Astrocyte of the spinal cord (primary cell): ENCODE measurements around the gene RNF150.

Experiments
- DNase-seq: peaks from one replicate; pipeline ENCODE4 v3.0.0; 2011; ENCODE audit warnings: low read depth, low spot score
- H3K4me3 ChIP-seq: 2 replicates; pipeline ENCODE4 v1.5.1; 2011; ENCODE audit warnings: low read depth, mild to moderate bottlenecking, low read length, moderate library complexity
- in situ Hi-C: cut with HindIII; loops from 2 replicates; pipeline ENCODE4 v1.10.0; 2017; ENCODE audit warnings: low sequenced_read_pairs
- TF ChIP-seq, protein P1 (sequence below): IDR thresholded peaks from 2 replicates; pipeline ENCODE4 v1.5.1; 2012; ENCODE audit warnings: low read depth, mild to moderate bottlenecking, low read length, inconsistent platforms

RNF150 gene

DNA sequence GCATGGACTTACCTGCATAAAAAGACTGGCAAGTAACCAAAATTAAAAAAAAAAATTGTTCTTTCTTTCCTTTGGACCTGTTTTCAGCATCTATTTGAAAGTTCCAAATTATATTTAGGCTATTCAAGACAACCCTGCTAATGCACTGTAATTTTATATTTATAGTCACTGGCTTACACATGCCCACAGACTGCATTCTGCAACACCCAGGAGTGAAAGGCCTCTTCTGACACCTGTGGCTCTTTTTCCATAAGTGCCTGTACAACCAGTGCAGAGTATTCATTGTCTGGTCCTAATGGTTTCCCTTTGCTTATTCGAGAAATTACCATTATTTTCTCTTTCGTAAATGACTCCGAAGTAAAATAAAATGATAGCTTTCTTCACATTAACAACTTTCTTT is 143.3 kb downstream of the RNF150 start:
- no peak overlapping the region for H3K4me3 ChIP-seq
- TF ChIP-seq, protein P1, sequence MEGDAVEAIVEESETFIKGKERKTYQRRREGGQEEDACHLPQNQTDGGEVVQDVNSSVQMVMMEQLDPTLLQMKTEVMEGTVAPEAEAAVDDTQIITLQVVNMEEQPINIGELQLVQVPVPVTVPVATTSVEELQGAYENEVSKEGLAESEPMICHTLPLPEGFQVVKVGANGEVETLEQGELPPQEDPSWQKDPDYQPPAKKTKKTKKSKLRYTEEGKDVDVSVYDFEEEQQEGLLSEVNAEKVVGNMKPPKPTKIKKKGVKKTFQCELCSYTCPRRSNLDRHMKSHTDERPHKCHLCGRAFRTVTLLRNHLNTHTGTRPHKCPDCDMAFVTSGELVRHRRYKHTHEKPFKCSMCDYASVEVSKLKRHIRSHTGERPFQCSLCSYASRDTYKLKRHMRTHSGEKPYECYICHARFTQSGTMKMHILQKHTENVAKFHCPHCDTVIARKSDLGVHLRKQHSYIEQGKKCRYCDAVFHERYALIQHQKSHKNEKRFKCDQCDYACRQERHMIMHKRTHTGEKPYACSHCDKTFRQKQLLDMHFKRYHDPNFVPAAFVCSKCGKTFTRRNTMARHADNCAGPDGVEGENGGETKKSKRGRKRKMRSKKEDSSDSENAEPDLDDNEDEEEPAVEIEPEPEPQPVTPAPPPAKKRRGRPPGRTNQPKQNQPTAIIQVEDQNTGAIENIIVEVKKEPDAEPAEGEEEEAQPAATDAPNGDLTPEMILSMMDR: no peak
- DNase-seq: no peak
- in situ Hi-C loops: no loop called here

DNA sequence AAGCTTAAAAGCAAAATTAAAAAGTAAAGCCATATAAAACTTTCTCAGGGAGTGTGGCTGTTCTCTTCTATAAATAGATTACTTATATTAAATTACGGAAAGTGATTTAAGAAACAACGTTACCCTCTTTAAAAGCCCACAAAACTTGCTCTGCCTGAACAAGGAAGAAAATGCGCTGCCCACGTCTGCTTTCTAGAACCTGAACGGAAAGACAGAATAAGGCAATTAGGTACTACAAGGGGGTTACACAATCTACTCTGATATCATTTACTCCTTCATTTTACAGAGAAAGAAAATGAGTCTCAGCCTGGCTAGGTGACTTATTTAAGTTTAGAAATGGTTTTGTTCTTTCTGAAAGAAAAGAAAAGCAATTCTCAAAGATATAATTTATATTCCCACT is 147.2 kb downstream of the RNF150 start:
- TF ChIP-seq, protein P1: no peak

DNA sequence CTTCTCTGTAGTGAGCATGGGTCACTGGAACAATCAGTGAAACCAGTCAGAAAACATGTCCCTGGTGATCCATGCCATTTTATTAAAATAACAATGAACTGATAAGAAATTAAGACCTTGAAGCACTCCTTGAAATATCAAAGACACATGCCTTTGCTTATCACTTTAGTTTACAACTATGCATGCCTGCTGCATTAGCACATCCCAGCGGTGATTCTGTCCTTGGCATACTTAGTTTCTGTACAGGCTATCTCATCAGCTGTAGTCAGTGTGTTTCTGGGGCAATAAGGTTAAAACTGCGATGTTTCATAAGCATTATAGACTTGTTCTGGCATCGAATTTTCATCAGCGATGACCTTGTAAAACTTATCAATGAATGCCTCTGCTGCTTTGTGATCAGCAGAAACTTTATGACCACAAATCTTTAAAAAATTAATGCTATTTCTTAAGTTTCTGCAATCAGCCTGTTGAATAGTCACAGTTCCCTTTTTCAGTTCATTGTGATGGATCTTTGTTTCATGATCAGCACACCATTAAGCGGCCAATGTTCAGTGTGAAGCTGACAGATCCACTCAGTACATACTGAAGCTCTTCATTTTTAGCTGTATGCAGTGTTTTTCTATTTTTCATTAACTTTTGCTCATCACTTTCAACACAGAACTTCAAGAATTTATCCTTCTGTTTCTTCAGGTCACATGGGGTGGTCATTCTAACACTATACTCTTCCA is 150.5 kb downstream of the RNF150 start:
- in situ Hi-C loops: no loop called here
- no peak for DNase-seq
- TF ChIP-seq, protein P1: no peak
- no peak overlapping the region for H3K4me3 ChIP-seq

More for the DNA sequence above, 147.2 kb downstream of the RNF150 start:
- no peak for DNase-seq
- in situ Hi-C loops: no loop called here
- H3K4me3 ChIP-seq: no peak overlapping the region

DNA sequence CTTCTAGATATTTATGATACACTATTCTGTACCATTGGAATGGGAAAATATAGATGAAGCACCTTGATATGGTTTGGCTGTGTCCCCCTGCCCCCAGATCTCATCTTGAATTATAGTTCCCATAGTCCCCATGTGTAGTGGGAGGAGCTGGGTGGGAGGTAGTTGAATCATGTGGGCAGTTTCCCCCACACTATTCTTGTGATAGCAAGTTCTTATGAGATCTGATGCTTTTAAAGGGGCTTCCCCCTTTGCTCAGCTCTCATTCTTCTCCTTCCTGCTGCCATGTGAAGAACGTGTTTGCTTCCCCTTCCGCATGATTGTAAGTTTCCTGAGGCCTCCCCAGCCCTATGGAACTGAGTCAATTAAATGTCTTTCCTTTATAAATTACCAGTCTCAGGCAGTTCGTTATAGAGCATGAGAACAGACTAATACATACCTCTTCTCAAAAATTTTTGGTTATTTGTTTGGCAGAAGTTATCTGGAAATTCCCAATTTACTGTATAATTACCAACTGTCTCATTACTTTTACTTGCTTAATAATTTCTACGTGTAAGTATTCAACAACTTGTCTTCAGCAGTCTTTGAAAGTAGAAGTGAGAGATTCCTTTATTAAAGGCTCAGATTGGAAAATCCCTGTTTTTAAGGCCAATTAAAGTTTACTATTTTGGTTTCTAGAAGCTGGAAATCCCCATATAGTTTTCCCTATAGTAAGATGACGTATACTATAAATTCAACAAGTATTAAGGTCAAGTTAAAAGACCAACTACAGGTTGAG is 152.7 kb downstream of the RNF150 start:
- in situ Hi-C loops: no loop called here
- H3K4me3 ChIP-seq: no peak overlapping the region
- TF ChIP-seq, protein P1: no peak
- DNase-seq: no peak

DNA sequence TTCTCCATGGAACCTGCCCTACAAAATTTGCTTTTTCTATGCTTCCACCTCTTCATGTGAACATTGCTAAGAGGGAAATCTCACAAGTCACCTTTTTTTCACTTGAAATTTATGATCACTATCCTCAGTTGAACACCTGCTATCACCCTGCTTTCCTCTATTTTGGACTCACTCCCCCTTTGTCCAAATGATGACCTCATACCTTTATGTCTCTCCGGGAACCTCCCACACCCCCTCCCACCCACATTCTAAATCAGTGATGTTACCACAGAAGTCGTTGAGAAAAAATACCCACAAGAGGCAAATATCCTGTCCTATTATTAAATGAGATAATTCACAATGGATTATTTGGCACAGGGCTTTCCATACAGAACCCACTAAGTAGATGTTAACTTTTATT is 156.5 kb downstream of the RNF150 start:
- TF ChIP-seq, protein P1: no peak
- no peak overlapping the region for H3K4me3 ChIP-seq
- in situ Hi-C loops: no loop called here
- no peak for DNase-seq

DNA sequence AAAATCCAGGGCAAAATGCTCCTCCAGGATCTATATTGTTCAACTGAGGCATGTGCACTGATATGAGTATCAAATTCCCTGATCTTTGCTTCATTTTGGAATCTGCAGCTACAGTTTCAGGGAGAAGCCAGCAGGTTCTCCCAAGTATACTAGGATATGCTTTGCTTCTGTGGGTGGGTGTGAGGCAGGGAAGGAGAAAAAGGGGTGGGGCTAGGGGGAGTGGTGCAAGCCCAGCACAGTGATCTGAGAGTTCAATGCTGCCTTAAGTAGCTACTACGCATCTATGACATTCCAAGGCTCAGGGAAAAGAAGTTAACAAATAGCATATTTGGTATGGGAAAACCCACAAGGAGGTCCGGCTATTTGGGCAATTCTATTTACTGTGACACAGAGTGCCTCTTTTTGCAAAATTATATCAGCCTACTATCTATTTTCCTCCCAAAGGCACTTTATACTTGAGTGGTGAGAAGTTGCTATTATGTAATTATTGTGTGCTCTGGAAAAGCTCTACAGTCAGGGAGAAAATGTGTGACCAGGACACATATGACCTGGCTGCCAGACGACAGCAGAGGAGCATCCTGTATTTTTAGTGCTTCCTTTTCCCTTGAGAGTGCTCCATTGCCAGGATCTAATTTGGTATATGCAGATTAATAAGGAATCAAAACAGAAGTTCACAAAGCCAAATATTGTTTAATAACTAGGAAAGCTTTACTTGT is 162.0 kb downstream of the RNF150 start:
- TF ChIP-seq, protein P1: no peak
- H3K4me3 ChIP-seq: no peak overlapping the region
- in situ Hi-C loops: no loop called here
- DNase-seq: no peak
